Glomerular endothelial cell (primary cell): Measurements from ENCODE around the gene ADAMTS13. TPM values are rescaled to one million over a fixed set of nuclear protein-coding genes. Genes with fewer than 3 reads are reported as not detected.
"Not testable (repeated sequence)": the region's sequence is repeated elsewhere in the genome, so short reads cannot be mapped to it uniquely, and the experiment has no call there.

Experiments used
- DNase-seq: peaks from one replicate; pipeline ENCODE4 v3.0.0-alpha.2; 2011; ENCODE audit warnings: low read depth, low spot score; ENCODE audit errors: extremely low read depth
- total RNA-seq: library from RNA; depleted of rRNA; stranded (reverse); fragments of >200 nt; gene quantifications from 2 replicates; pipeline ENCODE4 v1.2.3, GENCODE V29; 2015

The ADAMTS13 gene
- total RNA-seq: 3.3 and 3.6 TPM in 2 replicates

DNA sequence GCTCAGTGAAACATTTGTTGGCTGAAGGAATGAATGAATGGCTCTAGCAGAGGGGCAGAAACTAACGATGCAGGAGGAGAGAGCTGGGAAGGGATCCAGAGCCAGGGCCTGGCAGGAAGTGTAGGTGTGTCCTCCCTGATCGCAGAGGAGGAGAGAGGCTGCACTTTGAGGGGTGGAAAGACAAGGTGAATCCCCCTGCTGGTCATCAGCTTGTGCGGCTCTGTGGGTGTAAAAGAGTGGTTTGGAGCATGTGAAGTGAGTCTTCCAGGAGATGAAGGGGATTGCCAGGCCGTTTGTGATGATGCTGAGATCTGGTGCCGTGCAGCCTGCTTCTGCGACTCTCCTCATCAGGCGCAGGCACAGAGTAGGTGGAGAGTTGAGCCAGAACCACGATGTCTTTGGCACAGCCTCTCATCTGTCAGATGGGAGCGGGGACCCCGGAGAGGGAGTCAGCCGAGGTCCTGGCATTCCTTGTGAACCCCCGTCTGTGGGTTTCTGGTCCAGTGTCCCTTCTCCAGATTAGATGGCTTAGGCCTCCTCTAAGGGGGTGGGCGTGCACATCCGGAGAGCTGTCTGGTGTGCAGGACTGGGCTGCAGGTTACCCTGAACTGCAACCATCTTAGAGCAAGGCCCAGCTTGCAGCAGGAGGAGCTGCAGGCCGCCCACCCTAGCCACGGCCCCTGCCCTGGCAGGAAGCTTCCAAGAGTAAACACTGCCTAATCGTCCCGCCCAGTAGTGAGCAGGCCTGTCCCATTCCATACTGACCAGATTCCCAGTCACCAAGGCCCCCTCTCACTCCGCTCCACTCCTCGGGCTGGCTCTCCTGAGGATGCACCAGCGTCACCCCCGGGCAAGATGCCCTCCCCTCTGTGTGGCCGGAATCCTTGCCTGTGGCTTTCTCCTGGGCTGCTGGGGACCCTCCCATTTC, at the start of gene ADAMTS13:
ADAMTS13 (plus strand) TSS at position 753 of the 928 bp plus-strand sequence; CDS start at position 830, 77 bp downstream.
- DNase-seq: no peak

GRCh38 chr9:133374612-133375115, 47.5 kb upstream of the ADAMTS13 start:
- no peak for DNase-seq

DNA sequence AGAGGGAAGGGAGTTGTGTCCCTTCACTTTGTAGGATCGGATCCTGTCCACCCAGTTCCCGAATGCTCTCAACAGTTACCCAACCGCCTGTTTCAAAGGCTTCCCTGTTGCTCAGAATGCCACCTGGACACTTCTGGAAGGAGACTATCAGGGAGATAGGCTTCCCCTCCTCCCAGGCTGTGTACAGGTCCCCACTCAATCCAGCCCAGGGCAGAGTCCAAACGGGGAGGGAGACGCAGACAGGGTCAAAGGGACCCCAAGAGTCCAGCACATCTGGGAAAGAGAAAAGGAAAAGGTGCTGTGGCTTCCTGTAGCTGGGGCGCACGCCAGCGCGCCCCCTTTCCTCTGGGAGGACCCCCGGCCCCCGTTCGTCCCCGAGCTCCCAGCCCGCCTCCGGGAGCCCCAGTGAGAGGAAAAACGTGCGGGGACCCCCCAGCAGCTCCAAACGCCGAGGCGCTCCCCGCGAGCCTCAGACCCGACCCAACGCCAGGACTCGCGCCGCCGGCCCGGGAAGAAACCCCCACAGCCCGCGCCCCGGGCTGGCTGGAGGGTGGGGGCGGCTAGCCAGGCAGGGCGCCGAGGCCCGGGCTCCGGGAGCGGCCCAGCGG, 46.9 kb upstream of the ADAMTS13 start:
- no peak for DNase-seq

DNA sequence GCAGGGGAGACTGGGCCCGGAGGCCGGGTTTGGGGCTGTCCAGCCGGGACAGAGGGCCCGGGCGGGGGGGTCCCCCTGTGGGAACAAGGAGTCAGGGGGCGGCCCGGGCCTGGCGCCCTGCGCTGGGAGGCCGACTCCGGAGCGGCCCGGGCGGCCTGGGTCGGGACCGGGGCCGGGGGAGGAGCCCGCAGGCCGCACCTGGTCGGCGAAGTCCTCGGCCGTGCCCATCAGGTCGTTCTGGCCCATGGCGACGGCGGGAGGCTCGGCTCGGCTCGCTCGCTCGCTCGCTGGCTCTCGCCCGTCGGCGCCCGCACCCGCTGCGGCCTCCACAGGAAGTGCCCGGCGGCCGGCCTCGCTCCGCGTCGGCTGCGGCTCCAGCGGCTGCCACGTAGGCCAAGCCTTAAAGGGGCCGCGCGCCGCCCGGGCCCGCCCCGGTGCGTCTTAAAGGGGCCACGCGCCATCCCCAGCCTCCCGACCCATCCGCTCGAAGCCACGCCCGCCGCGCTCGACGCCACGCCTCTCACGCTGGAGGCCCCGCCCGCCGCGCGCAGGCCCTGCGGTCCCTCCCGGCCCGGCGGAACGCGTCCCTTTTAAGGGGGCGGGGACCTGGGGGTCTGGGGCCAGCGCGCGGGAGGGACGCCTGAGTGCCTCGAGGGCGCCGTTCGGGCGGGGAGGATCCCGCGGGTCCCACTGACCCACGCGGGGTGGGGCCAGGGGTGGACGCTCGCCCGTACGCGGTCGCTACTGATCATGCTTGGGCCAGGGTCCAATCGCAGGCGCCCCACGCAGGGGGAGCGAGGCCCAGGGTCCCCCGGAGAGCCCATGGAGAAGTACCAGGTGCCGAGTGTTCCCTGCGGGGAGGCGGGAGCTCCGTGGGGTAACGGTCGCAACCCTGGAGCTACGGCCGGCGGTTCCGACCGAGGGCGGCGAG, 46.2 kb upstream of the ADAMTS13 start, which contains the start of the genes STKLD1 and SURF4:
STKLD1 (plus strand) TSS at position 643 of the 931 bp plus-strand sequence; CDS start at position 751, 108 bp downstream.
SURF4 (minus strand) TSS at position 337 of the 931 bp plus-strand sequence; CDS start at position 246, 91 bp downstream.
- DNase-seq: no peak

- not testable (repeated sequence) for DNase-seq
These were observed 44.9 kb upstream of the ADAMTS13 start for GRCh38 chr9:133377280-133377679.

GRCh38 chr9:133377721-133378216, 44.4 kb upstream of the ADAMTS13 start:
- no peak for DNase-seq

- DNase-seq: no peak
These were observed 43.7 kb upstream of the ADAMTS13 start for GRCh38 chr9:133378408-133378962.

GRCh38 chr9:133379153-133380086, 42.7 kb upstream of the ADAMTS13 start:
- DNase-seq: no peak

DNA sequence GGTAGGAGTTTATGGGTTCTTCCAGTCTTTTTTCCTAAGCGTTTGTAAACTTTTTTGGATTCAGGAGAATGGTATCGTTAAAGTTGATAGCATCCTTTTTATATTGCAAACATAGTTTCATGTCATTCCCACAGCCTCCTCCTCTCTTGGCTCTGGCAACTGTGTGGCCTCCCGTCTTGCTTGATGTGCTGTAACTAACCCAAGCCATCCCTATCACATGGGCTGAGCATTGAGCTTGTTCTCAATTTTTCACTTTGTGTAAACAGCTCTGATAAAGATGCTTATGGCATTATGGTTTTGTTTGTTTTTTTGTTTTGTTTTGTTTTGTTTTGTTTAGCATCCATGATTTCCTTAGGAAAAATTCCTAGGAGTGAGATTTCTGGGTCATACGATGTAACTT, 41.4 kb upstream of the ADAMTS13 start:
- DNase-seq: no peak

DNA sequence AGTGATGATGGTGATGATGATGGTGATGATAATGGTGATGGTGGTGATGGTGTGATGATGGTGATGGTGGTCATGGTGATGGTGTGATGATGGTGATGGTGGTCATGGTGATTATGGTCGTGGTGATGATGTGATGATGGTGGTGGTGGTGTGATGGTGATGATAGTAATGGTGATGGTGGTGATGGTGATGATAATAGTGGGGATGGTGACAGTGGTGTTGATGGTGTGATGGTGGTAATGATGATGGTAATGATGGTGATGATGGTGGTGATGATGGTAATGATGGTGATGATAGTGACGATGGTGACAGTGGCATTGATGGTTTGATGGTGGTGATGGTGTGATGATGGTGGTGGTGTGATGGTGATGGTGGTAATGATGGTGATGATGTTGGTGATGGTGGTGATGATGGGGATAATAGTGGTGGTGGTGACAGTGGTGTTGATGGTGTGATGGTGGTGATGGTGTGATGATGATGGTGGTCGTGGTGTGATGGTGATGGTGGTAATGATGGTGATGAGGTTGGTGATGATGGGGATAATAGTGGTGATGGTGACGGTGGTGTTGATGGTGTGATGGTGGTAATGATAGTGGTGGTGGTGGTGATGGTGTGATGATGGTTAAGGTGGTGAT, 39.5 kb upstream of the ADAMTS13 start:
- no peak for DNase-seq

- no peak for DNase-seq
These were observed 38.7 kb upstream of the ADAMTS13 start for GRCh38 chr9:133383438-133383837.

DNA sequence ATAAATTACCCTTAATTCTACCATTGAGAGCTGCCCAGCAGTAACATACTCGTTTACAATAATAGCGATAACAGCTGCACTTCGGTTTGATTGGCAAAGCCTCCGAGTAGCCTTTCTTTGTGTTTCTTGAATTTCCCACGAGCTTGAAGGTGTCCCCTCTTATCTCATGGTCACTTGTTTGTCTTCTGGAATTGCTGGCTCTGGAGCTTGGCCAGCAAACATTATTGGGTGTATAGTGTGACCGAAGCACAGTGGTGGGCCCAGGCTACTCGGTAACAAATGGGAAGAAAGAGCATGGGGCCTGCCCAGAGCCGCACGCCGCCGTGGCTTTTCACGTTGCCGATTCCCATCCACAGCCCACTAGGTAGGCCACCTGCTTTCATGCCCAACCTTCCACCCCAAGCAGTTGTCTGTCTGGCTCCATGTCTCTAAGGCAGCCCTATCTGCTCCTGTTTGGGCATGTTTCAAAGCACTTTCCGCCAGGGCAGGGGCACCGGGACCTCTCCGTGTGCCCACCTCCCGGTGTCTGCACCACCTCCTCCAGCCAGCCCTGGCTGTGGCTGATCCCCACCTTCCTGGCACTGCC, 37.3 kb upstream of the ADAMTS13 start:
- DNase-seq: no peak

- DNase-seq: no peak
These were observed 36.7 kb upstream of the ADAMTS13 start for GRCh38 chr9:133385452-133385851.

- DNase-seq: no peak
These were observed 35.8 kb upstream of the ADAMTS13 start for GRCh38 chr9:133386338-133386737.

GRCh38 chr9:133387680-133388079, 34.5 kb upstream of the ADAMTS13 start:
- DNase-seq: no peak

GRCh38 chr9:133389025-133389557, 33.1 kb upstream of the ADAMTS13 start:
- no peak for DNase-seq

DNA sequence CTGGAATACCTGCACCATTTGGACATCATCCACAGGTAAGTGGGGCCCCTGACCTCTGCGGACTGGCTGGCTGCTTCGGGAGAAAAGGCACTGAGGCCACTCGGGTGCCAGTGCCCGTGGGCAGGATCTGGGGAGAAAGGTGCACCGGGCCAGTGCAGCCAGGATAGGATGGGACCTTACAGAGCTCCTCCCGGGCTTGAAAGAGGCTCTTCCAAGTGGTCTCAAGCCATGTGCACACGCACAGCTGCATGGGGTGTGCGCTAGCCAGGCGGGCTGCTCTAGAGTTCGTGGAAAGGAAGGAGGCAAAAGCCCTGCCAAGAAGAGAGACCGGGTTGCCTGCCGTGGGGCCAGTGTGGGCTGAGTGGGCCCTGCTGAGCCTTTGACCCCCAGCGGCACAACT, 32.6 kb upstream of the ADAMTS13 start:
- DNase-seq: no peak

- no peak for DNase-seq
These were observed 31.5 kb upstream of the ADAMTS13 start for GRCh38 chr9:133390713-133391112.
